ENCODE data around the gene EIF3K. TPM values are rescaled to one million over a fixed set of nuclear protein-coding genes. Genes with fewer than 3 reads are reported as not detected.
"Not testable (repeated sequence)": the region's sequence is repeated elsewhere in the genome, so short reads cannot be mapped to it uniquely, and the experiment has no call there.

The EIF3K gene, protein sequence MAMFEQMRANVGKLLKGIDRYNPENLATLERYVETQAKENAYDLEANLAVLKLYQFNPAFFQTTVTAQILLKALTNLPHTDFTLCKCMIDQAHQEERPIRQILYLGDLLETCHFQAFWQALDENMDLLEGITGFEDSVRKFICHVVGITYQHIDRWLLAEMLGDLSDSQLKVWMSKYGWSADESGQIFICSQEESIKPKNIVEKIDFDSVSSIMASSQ
- total RNA-seq = 644 TPM
- long read RNA-seq, transcript EIF3K-211 (7 exons, 670 nt) = minor isoform, 8 of 412 reads
- long read RNA-seq, transcript EIF3K-201 (8 exons, 864 nt) = major isoform, 302 of 412 reads
- long read RNA-seq, partial matches to known transcripts = 84 of 412 reads
- long read RNA-seq, other reads (novel, unspliced or antisense) = 12 of 412 reads

DNA sequence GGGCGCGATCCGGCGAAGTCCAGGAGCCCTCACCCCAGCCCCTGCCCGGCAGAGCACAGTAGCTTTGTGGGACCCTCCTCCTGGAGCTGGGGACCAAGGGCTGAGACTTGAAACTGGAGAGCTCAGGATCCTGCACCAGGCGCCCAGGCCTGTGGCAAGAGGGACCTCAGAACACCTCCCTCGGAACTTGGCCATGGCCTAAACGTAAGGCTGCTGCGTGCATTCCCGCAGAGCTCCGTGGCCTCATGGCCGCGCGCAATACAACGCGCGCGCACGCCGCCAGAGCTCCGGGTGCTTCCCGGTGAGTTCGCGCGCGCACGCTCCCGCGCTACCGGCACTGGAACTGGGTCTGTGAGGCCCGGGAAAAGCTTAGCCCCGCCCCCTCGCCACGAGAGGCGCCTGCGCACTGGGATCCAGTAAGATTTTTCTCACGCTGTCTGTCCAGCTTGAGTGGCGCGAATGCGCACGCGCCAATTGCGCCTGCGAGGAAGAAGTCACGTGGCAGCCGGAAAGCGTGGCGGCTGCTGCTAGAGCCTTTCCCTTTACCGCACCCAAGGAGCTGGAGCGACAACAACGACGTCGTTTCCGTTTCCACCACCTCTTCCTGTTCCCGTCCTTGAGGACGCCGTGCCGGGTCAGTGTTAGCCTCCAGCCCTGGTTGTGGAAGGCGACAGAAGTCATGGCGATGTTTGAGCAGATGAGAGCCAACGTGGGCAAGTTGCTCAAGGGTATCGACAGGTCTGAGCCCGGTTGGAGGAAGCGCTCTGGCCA lies at the start of gene EIF3K:
Gene EIF3K, plus strand, starts transcription at position 599 of the 771 bp plus-strand sequence. Its CDS starts 81 bp downstream, at position 680.
- DNase-seq (peak; percentile 100), ATAC-seq (ENCODE audit: poor library complexity) (peak; percentile 98)
- intact Hi-C loops (cut with DNase I) = loop anchor here (10.0 kb wide), 1 partner anchor 316 kb away; the partner anchor contains the start of genes MRPS12 and SARS2

DNA sequence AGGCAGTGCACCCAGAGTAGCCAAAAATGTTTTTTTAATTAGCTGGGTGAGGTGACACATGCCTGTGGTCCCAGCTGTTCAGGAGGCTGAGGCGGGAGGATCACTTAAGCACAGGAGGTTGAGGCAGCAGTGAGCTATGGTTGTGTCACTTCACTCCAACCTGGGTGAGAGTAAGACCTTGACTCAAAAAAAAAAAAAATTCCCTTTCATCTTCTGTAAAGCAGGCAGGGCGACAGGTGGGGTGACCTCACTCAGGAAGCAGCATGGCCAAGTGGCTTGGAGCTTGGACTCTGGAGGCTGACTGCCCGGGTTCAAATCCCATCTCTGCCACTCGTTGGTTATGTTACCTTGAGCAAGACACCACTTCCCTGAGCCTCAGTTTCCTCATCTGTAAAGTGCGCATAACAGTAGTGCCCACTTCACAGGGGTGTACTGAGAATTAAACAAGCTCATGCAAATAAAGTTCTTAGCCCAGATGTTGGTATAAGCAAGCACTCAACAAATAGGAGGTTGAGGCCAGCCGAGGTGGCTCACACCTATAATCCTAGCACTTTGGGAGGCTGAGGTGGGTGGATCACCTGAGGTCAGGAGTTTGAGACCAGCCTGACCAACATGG lies 49.5 kb upstream of the EIF3K start:
- no peak for DNase-seq
- intact Hi-C loops (cut with DNase I) = no loop called here
- ATAC-seq (ENCODE audit: poor library complexity) = no peak

DNA sequence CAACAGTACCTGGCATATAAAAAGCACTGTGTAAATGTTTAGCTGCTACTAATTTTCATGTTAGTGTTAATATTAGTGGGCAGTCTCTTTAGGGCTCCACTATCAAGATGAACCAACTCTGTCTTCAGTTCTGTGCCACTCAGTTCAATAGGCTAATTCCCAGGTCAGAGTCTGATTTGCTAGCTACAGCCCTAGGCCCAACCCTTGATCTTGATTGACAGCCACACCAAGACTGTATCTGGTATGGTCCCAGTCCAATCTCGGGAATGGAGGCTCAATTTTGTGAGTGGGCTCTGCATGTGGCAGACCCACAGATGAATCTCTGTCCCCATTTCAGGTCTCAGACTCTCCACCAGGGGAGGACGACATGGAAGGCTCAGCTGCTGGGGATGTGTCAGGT lies 47.3 kb upstream of the EIF3K start:
- DNase-seq (no peak), ATAC-seq (ENCODE audit: poor library complexity) (no peak)
- intact Hi-C loops (cut with DNase I) = no loop called here

DNA sequence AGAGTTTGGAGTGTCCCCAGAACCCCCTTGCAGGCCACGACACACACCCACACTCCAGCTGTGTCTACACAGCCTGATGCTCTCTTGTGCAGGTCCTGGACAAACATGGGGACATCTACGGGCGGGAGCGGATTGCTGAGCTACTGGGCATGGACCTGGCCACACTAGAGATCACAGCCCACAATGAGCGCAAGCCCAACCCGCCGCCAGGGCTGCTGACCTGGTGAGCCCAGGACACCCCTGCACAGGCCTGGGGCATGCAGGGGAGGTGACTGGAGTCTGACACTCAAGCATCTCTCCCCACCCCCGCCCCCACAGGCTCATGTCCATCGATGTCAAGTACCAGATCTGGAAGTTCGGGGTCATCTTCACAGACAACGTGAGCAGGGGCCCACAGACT lies 41.2 kb upstream of the EIF3K start:
- ATAC-seq (ENCODE audit: poor library complexity) (no peak), DNase-seq (no peak)
- intact Hi-C loops (cut with DNase I) = no loop called here

DNA sequence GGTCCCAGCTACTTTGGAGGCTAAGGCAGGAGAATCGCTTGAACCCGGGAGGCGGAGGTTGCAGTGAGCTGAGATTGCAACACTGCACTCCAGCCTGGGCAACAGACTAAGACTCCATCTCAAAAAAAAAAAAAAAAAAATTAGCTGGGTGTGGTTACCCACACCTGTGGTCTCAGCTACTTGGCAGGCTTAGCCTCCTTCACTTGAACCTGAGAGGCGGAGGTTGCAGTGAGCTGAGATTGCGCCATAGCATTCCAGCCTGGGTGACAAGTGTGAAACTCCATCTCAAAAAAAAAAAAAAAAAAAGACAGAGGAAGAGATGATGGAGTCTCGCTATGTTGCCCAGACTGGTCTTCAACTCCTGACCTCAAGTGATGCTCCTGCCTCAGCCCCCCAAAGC lies 39.7 kb upstream of the EIF3K start:
- intact Hi-C loops (cut with DNase I); ATAC-seq (ENCODE audit: poor library complexity); DNase-seq: not testable (repeated sequence)

DNA sequence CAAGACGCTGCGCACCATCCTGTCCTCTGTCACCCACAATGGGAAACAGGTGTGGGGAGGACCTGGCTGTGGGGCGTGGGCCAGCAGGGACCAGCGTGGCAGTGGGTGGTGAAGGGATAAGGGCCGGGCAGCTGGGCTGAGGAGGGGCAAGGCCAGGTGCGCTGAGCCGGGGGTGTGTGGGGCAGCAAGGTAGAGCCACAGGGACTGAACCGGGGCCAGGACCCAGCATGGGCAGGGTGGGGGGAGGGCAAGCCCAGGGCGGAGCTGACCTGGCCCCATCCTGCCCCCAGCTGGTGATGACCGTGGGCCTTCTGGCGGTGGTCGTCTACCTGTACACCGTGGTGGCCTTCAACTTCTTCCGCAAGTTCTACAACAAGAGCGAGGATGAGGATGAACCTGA lies 38.9 kb upstream of the EIF3K start:
- intact Hi-C loops (cut with DNase I) = no loop called here
- DNase-seq (no peak), ATAC-seq (ENCODE audit: poor library complexity) (no peak)

DNA sequence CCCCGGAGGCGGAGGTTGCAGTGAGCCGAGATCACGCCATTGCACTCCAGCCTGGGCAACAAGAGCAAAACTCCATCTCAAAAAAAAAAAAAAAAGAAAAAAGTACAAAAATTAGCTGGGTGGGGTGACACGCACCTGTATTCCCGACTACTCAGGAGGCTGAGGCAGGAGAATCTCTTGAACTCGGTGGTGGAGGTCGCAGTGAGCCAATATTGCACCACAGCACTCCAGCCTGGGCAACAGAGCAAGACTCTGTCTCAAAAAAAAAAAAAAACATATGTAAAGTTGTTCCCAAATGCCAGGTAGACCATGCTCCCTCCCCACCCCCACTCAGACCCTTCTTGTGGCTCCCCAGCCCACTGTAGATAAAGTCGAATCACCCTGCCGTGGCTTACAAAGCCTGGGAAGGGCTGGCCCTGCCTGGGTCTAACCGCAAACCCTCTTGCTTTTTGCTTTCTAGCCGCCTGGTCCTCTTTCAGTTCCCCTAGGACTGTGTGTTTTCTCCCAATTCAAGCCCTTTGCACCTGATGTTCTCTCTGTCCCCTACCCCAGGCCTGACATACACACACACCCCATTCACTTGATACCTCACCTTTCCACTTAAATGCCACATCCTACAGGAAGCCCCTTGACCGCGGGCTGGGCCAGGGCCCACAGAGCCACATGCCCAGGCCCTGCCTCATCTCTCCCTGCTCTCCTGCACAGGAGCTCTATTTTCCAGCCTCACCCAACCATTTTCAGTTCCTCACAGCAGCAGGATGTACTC lies 35.6 kb upstream of the EIF3K start:
- DNase-seq (no peak), ATAC-seq (ENCODE audit: poor library complexity) (no peak)
- intact Hi-C loops (cut with DNase I) = no loop called here

DNA sequence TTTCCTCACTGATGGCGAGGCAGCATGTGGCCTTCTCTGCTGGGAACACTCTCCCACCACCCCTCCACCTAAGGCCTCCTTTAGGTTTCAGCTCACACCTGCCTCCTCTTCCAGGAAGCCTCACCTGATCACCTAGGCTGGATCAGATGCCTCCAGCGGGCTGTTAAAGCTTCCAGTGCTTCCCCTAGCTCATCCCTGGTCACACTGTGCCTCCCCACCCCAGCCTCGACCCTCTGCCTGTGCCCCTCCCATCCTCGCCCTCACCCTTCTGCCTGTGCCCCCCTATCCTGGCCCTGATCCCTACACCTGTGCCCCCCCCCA lies 35.0 kb upstream of the EIF3K start:
- ATAC-seq (ENCODE audit: poor library complexity) = no peak
- intact Hi-C loops (cut with DNase I) = no loop called here

DNA sequence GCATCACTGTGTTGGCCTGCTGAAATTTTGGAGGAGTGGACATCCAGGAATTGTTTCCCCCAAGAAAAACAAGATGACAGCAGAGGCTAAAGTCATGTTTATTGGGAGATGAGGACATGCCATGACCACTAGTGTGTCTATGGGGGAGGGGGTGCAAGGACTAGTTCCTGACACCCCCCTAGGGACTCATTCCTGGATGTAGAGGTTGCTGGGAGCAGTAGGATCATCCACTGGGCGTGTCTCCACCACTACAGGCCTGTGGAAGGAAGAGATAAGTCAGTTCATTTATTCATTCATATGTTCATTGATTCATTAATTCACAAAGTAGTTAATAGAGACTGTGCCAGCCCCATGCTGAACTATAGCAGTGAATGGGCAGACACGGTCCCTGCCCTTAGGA lies 31.4 kb upstream of the EIF3K start:
- intact Hi-C loops (cut with DNase I) = no loop called here
- DNase-seq = no peak
- no peak for ATAC-seq (ENCODE audit: poor library complexity)

More for the DNA sequence above, 35.0 kb upstream of the EIF3K start:
- no peak for DNase-seq

DNA sequence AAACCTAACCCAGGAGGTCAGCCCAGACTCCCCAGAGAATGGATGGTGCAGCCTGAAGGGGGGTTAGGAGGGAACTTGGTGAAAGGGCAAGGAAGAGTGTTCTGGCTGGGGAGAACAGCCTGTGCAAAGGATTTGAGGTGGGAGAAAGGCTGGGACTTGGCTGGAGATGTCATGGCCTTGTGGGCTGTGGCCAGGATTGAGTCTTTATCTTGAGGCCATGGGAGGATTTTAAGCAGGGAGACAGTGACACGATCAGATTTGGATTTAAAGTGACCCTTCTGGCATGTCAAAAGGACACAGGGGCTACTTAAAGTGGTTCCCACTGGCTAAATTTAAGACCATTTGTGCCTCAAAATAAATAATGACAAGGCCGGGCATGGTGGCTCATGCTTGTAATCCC lies 30.9 kb upstream of the EIF3K start:
- no peak for DNase-seq
- intact Hi-C loops (cut with DNase I) = no loop called here
- ATAC-seq (ENCODE audit: poor library complexity) = no peak

DNA sequence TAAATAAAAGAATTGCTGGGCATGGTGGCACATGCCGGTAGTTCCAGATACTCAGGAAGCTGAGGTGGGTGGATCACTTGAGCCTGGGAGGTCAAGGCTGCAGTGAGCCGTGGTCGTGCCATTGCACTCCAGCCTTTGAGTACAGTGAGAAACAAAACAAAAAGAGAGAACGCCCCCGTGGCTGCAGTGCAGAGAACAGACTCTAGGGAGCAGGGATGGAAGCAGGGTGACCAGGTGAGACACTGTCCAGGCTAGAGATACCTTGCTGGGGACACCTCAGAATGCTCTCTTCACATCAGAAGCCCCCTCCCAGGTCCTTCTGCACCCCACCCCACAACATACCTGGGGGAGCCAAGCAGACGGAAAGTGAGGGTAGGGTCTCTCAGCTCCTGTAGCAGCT lies 26.0 kb upstream of the EIF3K start:
- no peak for DNase-seq
- intact Hi-C loops (cut with DNase I) = no loop called here
- ATAC-seq (ENCODE audit: poor library complexity) = no peak

DNA sequence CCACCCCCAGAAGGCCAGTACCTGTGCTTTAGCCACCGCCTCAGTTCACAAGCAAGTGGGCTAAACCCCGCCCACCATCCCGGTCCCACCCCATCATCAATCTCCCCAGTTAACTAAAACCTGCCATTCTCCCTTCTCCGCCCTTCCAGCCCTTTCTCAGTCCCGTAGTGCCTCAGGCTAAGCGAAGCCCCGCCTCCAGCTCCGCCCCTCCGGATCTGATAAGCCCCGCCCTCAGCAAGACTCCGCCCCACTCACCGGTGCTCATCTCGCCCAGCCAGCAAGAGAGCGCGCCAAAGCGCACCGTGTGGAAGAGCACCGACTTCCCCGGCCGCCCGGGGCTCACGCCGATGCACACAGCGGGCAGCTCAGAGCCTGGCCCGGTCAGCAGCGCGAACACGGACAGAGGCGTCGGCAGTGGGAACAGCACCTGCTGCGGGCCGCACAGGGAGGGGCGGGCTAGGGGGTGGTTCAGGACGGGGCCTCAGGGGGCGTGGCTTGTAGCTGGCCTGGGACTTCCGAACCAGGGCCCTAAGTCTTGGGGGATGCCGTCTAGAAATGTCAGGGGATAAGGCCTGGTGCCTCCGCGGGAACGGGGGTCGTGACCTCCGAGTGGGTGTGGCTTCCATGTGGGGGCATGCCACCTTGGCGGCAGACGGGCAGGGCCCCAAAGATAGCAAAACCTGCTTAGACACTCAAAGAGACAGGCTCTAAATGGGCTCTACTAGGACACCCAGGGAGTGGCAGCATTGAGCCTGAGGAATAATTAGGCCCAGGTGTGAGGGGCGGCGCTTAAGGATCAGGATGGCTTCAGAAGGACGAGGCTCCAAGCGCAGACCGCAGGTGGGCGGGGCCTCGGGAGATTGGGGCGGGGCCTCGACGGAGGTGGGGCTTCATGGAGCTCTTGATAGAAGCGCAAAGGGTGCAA lies 22.7 kb upstream of the EIF3K start:
- intact Hi-C loops (cut with DNase I) = no loop called here
- DNase-seq = no peak
- peak; percentile 56 for ATAC-seq (ENCODE audit: poor library complexity)

DNA sequence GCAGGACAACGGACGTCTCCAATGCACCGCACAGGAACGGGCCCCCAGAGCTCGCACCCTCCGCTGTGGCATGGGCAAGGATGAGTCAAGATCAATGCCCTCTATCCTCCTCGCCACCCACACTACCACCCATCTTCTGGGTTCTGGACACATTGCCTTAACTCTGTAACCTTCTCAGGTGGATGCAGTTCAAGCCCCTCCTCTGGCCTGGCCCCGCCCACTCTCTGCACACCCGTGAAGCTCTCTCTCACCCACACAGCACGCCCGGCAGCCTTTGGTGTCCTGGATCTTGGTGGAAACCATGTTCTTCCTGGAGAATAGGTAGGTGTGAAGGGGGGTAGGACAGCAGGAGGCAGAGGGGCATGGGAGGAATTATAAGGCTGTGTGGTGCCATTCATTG lies 21.9 kb upstream of the EIF3K start:
- intact Hi-C loops (cut with DNase I) = no loop called here
- DNase-seq (no peak), ATAC-seq (ENCODE audit: poor library complexity) (no peak)

DNA sequence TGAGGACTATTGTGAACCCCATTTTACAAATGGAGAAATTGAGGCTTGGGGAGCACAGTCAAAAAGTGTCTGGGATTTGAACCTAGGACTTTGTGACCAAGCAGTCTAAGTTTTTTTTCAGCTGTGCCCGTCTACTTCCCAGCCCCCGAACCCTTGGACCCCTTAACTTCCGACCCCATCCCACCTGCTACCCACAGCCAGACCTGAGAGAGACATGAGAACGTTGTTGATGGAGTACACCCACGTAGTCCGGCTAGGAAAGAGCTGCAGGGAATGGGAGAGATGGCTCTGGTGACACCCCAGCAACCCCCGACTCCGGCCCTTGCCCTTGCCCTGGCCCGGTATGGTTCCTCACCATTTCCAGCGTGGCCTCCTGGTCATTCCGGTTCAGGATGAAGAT lies 19.3 kb upstream of the EIF3K start:
- ATAC-seq (ENCODE audit: poor library complexity) (no peak), DNase-seq (no peak)
- intact Hi-C loops (cut with DNase I) = no loop called here

DNA sequence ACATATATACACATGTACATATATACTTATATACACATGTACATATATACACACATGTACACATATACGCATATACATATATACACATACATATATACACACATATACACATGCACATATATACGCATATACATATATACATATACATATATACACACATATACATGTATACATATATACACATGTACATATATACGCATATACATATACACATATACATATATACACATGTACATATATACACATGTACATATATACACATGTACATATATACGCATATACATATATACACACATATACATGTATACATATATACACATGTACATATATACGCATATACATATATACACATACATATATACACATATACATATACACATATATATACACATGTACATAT lies 16.1 kb upstream of the EIF3K start:
- intact Hi-C loops (cut with DNase I); ATAC-seq (ENCODE audit: poor library complexity); DNase-seq: not testable (repeated sequence)

DNA sequence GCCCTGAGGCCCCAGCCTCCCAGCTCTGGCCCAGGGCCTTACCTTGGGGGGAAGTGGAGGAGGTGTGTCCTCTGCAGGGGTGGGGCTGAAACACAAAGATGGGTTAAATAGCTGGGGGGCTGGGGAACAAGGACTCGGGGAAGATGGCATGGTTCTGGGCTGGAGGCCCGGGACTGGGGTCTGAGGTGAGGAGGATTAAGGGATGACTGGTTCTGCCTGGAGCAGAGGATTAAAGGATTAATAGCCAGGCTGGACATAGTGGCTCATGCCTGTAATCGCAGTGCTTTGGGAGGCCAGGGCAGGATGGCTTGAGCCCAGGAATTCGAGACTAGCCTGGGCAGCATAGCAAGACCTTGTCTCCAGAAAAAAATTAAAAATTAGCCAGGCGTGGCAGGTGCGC lies 12.9 kb upstream of the EIF3K start:
- DNase-seq (no peak), ATAC-seq (ENCODE audit: poor library complexity) (no peak)
- intact Hi-C loops (cut with DNase I) = no loop called here

DNA sequence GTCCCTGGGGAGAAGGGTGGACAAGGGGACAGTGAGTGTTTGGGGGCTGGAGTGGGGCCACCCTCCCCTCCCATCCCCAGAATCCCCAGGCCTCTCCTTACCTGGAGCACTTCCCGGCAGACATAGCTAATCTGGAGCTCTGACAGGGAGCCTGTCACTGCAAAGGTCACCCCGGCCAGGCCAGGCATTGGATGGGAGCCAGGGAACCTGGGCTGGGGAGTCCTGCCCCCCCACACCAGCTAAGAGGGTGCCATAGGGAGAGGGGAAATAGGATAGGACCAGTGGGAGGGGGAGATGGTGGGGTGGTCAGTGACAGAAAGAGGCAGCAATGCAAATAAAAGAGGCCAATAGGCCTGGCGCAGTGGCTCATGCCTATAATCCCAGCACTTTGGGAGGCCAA lies 4.7 kb upstream of the EIF3K start:
- intact Hi-C loops (cut with DNase I) = loop anchor here (10.0 kb wide), 1 partner anchor 321 kb away; the partner anchor contains the start of genes MRPS12 and SARS2
- DNase-seq (no peak), ATAC-seq (ENCODE audit: poor library complexity) (no peak)

DNA sequence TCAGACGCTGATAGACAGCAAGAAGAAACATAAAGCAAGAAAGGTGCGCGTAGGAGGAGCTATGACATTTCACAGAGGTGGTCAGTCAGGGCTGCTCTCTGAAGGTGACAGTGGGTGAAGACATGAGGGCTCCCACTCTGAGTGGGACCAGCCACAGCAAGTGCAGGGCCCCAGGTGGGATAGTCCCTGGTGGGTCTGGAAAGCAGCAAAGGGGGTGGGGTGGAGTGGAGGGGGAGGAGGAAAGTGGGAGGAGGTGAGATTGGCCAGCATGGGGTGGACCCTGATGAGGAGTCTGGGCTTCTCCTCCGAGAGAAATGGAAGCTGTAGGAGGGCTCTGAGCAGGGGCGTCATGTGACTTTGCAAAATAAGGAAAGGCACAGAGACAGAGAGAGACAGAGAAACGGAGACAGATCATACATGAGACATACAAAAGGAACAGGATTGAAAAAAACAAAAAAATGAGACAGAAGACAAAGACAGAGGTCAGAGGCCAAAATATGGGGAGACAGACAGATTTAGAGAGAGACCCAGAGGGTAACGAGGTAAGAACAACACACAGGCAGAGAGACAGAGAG lies 3.9 kb upstream of the EIF3K start:
- intact Hi-C loops (cut with DNase I) = loop anchor here (10.0 kb wide), 1 partner anchor 320 kb away; the partner anchor contains the start of genes MRPS12 and SARS2
- DNase-seq = no peak
- ATAC-seq (ENCODE audit: poor library complexity) = no peak
